Measurements from ENCODE around the gene CRCP.

- TF ChIP-seq CTCF (conservative IDR thresholded peaks at IDR 0.05 in 1 of 2, IDR thresholded peaks at IDR 0.05 in 1 of 2; ENCODE audit: extremely low read depth in 1 of 2, insufficient read depth in 1 of 2, low read depth in 1 of 2, low read length in 2 of 2) (no peak), EZH2 (IDR thresholded peaks at IDR 0.05; ENCODE audit: borderline replicate concordance, low read length) (no peak)
These were observed 67.2 kb downstream of the CRCP start for GRCh38 chr7:66181845-66182244.
